ENCODE results near the gene IGF2. TPM values are rescaled to one million over a fixed set of nuclear protein-coding genes. Genes with fewer than 3 reads are reported as not detected.
A peak's percentile ranks its signal among the peaks of the same experiment; 100 is the strongest.

Gene IGF2
- total RNA-seq, 3 donors from 2014 or later, result 7.6 to 27.6 (median 12.1) TPM

- DNase-seq, result no peak
- H3K36me3 ChIP-seq (ENCODE audit: low read depth), result no peaks in the 10 kb centered on the region
- H3K9me3 ChIP-seq, result no peaks in the 10 kb centered on the region
- intact Hi-C loops (cut with DNase I, micrococcal nuclease), result no loop called here
- TF ChIP-seq CTCF (IDR thresholded peaks at IDR 0.05), result no peak
- H3K4me1 ChIP-seq (ENCODE audit: low read depth), result peaks cover 7% of the 10 kb centered on the region
- no peak for ATAC-seq
- no peak overlapping the region for H3K4me3 ChIP-seq
Measured at GRCh38 chr11:2169626-2170570, 30.7 kb upstream of the IGF2 start.

- Histone ChIP-seq H3K9me3 (no peaks in the 10 kb centered on the region), H3K36me3 (ENCODE audit: low read depth) (no peaks in the 10 kb centered on the region), H3K4me1 (ENCODE audit: low read depth) (peaks cover 7% of the 10 kb centered on the region), H3K4me3 (no peak overlapping the region)
- intact Hi-C loops (cut with DNase I, micrococcal nuclease), result no loop called here
- ATAC-seq, result no peak
- no peak for TF ChIP-seq CTCF (IDR thresholded peaks at IDR 0.05)
- DNase-seq, result no peak
Measured at GRCh38 chr11:2169005-2169378, 29.8 kb upstream of the IGF2 start.

DNA sequence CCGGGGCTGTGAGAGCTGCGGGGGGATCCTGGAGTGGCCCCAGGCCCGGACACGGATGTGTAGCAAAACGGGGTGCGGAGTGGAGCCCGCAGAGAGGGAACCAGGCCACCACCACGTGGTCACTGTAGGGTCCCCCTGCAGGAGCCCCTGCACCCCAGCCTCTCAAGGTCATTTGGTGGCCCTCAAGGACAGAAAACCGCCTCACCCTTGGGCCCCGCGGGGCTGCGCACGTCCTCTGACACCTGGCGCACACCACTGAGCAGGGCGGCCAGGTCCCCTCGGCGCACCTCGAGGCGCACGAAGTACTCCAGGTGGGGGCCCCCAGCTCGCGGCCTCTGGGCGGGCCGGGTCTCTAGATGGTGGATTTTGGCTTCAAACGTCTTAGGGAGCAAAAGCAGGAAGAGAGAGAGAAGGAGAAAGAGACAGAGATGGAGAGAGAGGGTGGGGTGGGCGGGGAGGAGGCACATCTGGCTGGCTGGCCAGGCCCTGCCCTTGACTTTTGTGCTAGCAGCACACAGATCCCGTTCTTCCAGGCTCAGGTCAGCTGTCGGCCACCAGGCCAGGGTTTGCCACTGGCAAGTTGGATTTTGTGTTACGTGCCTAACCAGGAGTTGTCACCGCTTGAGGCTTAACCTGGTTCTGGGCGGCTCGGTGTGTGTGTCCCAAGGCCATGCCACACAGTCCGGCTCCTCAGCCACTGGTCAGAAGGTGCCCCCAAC lies 29.3 kb upstream of the IGF2 start:
- Histone ChIP-seq H3K9me3 (no peaks in the 10 kb centered on the region), H3K4me3 (no peak overlapping the region), H3K36me3 (ENCODE audit: low read depth) (no peaks in the 10 kb centered on the region), H3K4me1 (ENCODE audit: low read depth) (peaks cover 7% of the 10 kb centered on the region)
- intact Hi-C loops (cut with DNase I, micrococcal nuclease), result no loop called here
- TF ChIP-seq CTCF (IDR thresholded peaks at IDR 0.05), result no peak
- no peak for ATAC-seq
- DNase-seq, result no peak

GRCh38 chr11:2167141-2168045 lies 28.2 kb upstream of the IGF2 start:
- Histone ChIP-seq H3K36me3 (ENCODE audit: low read depth) (no peaks in the 10 kb centered on the region), H3K4me1 (ENCODE audit: low read depth) (peaks cover 7% of the 10 kb centered on the region), H3K4me3 (no peak overlapping the region), H3K9me3 (no peaks in the 10 kb centered on the region)
- ATAC-seq (no peak), DNase-seq (no peak)
- no peak for TF ChIP-seq CTCF (IDR thresholded peaks at IDR 0.05)
- intact Hi-C loops (cut with DNase I, micrococcal nuclease), result no loop called here

DNA sequence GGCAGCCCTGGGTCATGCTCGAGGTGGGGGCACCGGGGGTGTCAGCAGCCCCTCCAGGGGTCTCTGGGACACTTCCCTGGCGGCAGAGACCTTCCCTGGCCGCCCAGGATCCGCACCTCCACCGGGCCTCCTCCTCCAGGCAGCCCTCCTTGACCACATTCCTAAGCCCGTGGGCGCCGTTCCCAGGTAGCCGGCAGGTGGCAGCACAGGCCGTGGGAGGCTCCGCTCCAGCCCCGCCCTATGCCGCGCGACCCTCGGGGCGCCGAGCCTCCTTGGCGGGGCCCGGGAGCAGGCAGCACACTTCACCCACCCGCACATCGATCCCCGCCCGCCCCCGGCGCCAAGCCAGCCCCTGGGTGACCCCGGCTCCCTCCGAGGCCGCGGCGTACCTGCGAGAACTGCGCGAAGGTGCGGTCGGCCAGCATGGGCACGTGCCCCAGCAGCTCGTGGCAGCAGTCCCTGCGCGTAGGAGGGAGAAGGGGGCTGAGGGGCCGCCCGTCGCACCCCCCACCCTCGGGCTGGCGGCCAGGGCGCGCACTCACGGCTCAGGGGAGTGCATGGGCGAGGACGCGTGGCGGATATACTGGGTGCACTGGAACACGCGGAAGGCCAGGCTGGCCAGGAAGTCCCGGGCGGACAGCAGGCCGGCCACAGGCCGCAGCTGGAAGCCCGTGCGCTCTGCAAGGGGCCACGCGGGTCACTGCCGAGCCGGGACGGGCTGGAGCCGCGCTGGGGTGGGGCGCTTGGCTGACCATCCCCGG lies 27.1 kb upstream of the IGF2 start:
- ATAC-seq (peak; percentile 60), DNase-seq (peak in 2 of 3 donors; percentile 36 to 53)
- no peak overlapping the region for H3K4me3 ChIP-seq
- intact Hi-C loops (cut with DNase I, micrococcal nuclease), result no loop called here
- peaks cover 7% of the 10 kb centered on the region for H3K4me1 ChIP-seq (ENCODE audit: low read depth)
- no peaks in the 10 kb centered on the region for H3K36me3 ChIP-seq (ENCODE audit: low read depth)
- no peaks in the 10 kb centered on the region for H3K9me3 ChIP-seq
- TF ChIP-seq CTCF (IDR thresholded peaks at IDR 0.05), result peak; percentile 31

Measured in mucosa of descending colon (tissue), 3 donors.